ENCODE measurements around the gene CEBPZ. TPM values are rescaled to one million over a fixed set of nuclear protein-coding genes. Genes with fewer than 3 reads are reported as not detected.

Gene CEBPZ
- total and polyA plus RNA-seq, 4 donors: 15.7 to 25.6 (median 19.9) TPM

DNA sequence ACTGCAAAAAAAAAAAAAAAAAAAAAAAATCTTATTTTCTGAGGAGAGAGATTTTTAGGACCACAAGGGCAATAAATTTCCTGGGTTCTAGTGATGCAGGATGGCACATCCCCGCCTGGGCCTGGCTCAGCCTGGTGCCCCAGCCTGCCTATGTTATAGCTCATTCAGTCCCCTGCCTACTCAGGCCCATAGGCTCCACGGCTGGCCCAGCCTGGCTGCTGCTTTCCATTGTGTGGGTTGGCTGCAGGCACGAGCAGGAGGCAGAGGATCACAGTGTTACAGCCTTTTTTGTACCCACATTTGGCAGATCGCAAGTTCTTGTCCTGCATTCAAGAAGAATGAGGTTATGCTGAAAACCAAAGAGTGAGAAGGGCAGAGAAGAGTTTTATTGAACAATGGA is 40.1 kb downstream of the CEBPZ start:
- DNase-seq (ENCODE audit: low spot score): no peak
- Histone ChIP-seq H3K9me3 (ENCODE audit: control insufficient read depth in 4 of 4, low read length in 3 of 4) (no peaks in the 10 kb centered on the region), H3K27ac (ENCODE audit: low read depth in 1 of 2, low read length in 2 of 2) (no peak overlapping the region), H3K4me1 (ENCODE audit: control insufficient read depth in 4 of 4, insufficient read depth in 4 of 4, low read length in 3 of 4) (no peaks in the 10 kb centered on the region), H3K4me3 (ENCODE audit: low read depth in 1 of 3, low read length in 3 of 3) (no peak overlapping the region), H3K9ac (ENCODE audit: low read depth in 1 of 2, low read length in 2 of 2) (no peak overlapping the region), H3K36me3 (ENCODE audit: control insufficient read depth in 4 of 4, insufficient read depth in 3 of 4, low read depth in 1 of 4, low read length in 3 of 4) (no peaks in the 10 kb centered on the region), H3K27me3 (ENCODE audit: control insufficient read depth in 4 of 4, insufficient read depth in 4 of 4, low read length in 3 of 4) (no peaks in the 10 kb centered on the region)
- WGBS: 92% methylated on average over 4 of the region's 4 CpGs
- no peak for TF ChIP-seq RXRA (IDR thresholded peaks at IDR 0.05)
- TF ChIP-seq NR2F2 (IDR thresholded peaks at IDR 0.05): no peak
- TF ChIP-seq HNF4G (IDR thresholded peaks at IDR 0.05): no peak
- TF ChIP-seq, protein P1, sequence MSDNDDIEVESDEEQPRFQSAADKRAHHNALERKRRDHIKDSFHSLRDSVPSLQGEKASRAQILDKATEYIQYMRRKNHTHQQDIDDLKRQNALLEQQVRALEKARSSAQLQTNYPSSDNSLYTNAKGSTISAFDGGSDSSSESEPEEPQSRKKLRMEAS (IDR thresholded peaks at IDR 0.05): no peak
- TF ChIP-seq, protein P2, sequence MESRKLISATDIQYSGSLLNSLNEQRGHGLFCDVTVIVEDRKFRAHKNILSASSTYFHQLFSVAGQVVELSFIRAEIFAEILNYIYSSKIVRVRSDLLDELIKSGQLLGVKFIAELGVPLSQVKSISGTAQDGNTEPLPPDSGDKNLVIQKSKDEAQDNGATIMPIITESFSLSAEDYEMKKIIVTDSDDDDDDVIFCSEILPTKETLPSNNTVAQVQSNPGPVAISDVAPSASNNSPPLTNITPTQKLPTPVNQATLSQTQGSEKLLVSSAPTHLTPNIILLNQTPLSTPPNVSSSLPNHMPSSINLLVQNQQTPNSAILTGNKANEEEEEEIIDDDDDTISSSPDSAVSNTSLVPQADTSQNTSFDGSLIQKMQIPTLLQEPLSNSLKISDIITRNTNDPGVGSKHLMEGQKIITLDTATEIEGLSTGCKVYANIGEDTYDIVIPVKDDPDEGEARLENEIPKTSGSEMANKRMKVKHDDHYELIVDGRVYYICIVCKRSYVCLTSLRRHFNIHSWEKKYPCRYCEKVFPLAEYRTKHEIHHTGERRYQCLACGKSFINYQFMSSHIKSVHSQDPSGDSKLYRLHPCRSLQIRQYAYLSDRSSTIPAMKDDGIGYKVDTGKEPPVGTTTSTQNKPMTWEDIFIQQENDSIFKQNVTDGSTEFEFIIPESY (IDR thresholded peaks at IDR 0.05): no peak
- TF ChIP-seq FOXA1 (IDR thresholded peaks at IDR 0.05): no peak
- TF ChIP-seq, protein P3, sequence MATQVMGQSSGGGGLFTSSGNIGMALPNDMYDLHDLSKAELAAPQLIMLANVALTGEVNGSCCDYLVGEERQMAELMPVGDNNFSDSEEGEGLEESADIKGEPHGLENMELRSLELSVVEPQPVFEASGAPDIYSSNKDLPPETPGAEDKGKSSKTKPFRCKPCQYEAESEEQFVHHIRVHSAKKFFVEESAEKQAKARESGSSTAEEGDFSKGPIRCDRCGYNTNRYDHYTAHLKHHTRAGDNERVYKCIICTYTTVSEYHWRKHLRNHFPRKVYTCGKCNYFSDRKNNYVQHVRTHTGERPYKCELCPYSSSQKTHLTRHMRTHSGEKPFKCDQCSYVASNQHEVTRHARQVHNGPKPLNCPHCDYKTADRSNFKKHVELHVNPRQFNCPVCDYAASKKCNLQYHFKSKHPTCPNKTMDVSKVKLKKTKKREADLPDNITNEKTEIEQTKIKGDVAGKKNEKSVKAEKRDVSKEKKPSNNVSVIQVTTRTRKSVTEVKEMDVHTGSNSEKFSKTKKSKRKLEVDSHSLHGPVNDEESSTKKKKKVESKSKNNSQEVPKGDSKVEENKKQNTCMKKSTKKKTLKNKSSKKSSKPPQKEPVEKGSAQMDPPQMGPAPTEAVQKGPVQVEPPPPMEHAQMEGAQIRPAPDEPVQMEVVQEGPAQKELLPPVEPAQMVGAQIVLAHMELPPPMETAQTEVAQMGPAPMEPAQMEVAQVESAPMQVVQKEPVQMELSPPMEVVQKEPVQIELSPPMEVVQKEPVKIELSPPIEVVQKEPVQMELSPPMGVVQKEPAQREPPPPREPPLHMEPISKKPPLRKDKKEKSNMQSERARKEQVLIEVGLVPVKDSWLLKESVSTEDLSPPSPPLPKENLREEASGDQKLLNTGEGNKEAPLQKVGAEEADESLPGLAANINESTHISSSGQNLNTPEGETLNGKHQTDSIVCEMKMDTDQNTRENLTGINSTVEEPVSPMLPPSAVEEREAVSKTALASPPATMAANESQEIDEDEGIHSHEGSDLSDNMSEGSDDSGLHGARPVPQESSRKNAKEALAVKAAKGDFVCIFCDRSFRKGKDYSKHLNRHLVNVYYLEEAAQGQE (IDR thresholded peaks at IDR 0.05): no peak
- no peak for TF ChIP-seq EGR1 (IDR thresholded peaks at IDR 0.05; ENCODE audit: low read depth in 2 of 2)
- TF ChIP-seq RAD21 (IDR thresholded peaks at IDR 0.05): no peak
- no peak for TF ChIP-seq SP1 (IDR thresholded peaks at IDR 0.05)
- no peak for TF ChIP-seq TAF1 (conservative IDR thresholded peaks at IDR 0.05)
- TF ChIP-seq, protein P4, sequence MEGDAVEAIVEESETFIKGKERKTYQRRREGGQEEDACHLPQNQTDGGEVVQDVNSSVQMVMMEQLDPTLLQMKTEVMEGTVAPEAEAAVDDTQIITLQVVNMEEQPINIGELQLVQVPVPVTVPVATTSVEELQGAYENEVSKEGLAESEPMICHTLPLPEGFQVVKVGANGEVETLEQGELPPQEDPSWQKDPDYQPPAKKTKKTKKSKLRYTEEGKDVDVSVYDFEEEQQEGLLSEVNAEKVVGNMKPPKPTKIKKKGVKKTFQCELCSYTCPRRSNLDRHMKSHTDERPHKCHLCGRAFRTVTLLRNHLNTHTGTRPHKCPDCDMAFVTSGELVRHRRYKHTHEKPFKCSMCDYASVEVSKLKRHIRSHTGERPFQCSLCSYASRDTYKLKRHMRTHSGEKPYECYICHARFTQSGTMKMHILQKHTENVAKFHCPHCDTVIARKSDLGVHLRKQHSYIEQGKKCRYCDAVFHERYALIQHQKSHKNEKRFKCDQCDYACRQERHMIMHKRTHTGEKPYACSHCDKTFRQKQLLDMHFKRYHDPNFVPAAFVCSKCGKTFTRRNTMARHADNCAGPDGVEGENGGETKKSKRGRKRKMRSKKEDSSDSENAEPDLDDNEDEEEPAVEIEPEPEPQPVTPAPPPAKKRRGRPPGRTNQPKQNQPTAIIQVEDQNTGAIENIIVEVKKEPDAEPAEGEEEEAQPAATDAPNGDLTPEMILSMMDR (IDR thresholded peaks at IDR 0.05; ENCODE audit: low read depth, low read length, missing input control): no peak
- TF ChIP-seq FOXA2 (IDR thresholded peaks at IDR 0.05): no peak
- TF ChIP-seq YY1 (IDR thresholded peaks at IDR 0.05): no peak
- TF ChIP-seq, protein P5, sequence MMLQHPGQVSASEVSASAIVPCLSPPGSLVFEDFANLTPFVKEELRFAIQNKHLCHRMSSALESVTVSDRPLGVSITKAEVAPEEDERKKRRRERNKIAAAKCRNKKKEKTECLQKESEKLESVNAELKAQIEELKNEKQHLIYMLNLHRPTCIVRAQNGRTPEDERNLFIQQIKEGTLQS (IDR thresholded peaks at IDR 0.05): no peak
- TF ChIP-seq HNF4A (conservative IDR thresholded peaks at IDR 0.05): no peak
- no peak for TF ChIP-seq JUND (IDR thresholded peaks at IDR 0.05)

DNA sequence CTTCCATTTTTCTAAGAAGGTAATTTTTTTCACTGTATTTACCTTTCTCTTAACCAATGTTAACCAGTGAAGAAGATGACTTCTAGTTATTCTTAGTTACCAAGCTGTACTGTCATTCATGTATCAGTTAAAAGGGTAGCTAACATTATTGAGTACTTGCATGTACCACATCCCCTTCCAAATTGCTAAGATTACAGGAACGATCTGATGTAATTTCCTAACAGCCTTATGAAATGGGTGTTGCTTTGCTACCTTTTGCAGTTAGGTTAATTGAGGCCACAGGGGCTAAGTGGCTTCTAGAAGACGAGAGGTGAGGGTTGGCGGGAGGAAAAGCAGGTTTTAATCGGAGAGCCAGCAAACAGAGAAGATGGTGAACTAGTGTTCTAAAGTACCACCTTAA is 41.1 kb downstream of the CEBPZ start:
- Histone ChIP-seq H3K9me3 (ENCODE audit: control insufficient read depth in 4 of 4, low read length in 3 of 4) (no peaks in the 10 kb centered on the region), H3K27ac (ENCODE audit: low read depth in 1 of 2, low read length in 2 of 2) (no peak overlapping the region), H3K4me1 (ENCODE audit: control insufficient read depth in 4 of 4, insufficient read depth in 4 of 4, low read length in 3 of 4) (no peaks in the 10 kb centered on the region), H3K27me3 (ENCODE audit: control insufficient read depth in 4 of 4, insufficient read depth in 4 of 4, low read length in 3 of 4) (no peaks in the 10 kb centered on the region), H3K36me3 (ENCODE audit: control insufficient read depth in 4 of 4, insufficient read depth in 3 of 4, low read depth in 1 of 4, low read length in 3 of 4) (no peaks in the 10 kb centered on the region), H3K4me3 (ENCODE audit: low read depth in 1 of 3, low read length in 3 of 3) (no peak overlapping the region), H3K9ac (ENCODE audit: low read depth in 1 of 2, low read length in 2 of 2) (no peak overlapping the region)
- DNase-seq (ENCODE audit: low spot score): no peak
- 84% methylated on average over 4 of the region's 4 CpGs for WGBS
- TF ChIP-seq JUND (IDR thresholded peaks at IDR 0.05) (no peak), NR2F2 (IDR thresholded peaks at IDR 0.05) (no peak), FOXA2 (IDR thresholded peaks at IDR 0.05) (no peak), FOXA1 (IDR thresholded peaks at IDR 0.05) (no peak)
- TF ChIP-seq, protein P4 (IDR thresholded peaks at IDR 0.05; ENCODE audit: low read depth, low read length, missing input control): no peak
- TF ChIP-seq, protein P2 (IDR thresholded peaks at IDR 0.05): no peak

Measured in liver (tissue), 9 donors.